HepG2 (cell line): Measurements from ENCODE around the gene UGP2. TPM values are rescaled to one million over a fixed set of nuclear protein-coding genes. Genes with fewer than 3 reads are reported as not detected.

Source experiments
- ATAC-seq: fragments of 200-7000 bp; cut with Tn5 transposase; 3 replicates; pipeline ENCODE4 v1.9.1; 2020; ENCODE audit warnings: mild to moderate bottlenecking, moderate library complexity
- BruUV-seq: library from RNA; stranded (reverse); fragments of 400-500 nt; replicated peaks from 2 replicates; lab custom pipeline; 2021; lab: Mats Ljungman, UMichigan
- CTCF ChIA-PET: fragments of 300-600 bp; formaldehyde crosslinking; extraction: SDS; loops from one replicate; lab custom pipeline; 2021; ENCODE audit warnings: low total read pairs, inconsistent platforms, low intra/inter-chr PET ratio; lab: Yijun Ruan, JAX
- POLR2A ChIA-PET: fragments of 350-600 bp; sonication (Branson Sonifier 250); formaldehyde crosslinking; loops from one replicate; lab custom pipeline; 2020; ENCODE audit warnings: antibody characterized with exemption, inconsistent platforms; lab: Yijun Ruan, JAX
- DNase-seq: peaks from one replicate; pipeline ENCODE4 v3.0.0-alpha.2; 2015; ENCODE audit warnings: low spot score
- FAIRE-seq: peaks from 3 replicates; lab custom pipeline; 2011; peaks lifted over from hg19 to GRCh38; lab: Jason Lieb, UNC
- H2AFZ ChIP-seq: one replicate; pipeline ENCODE4 v1.6.1; 2011; ENCODE audit warnings: low read length, inconsistent platforms
- H3K27ac ChIP-seq: fragments of 300-600 bp; 3 replicates; pipeline ENCODE4 v1.8.0; 2011; ENCODE audit warnings: mixed run types, mild to moderate bottlenecking, mixed read lengths, low read length, inconsistent platforms; ENCODE audit not compliant: insufficient read depth; ENCODE audit errors: extremely low read length
- H3K27me3 ChIP-seq, 2 experiments: fragments of 200-600 bp in 1 of 2; 2 replicates in 1 of 2; 3 replicates in 1 of 2; pipeline versions ENCODE4 v1.6.0 to v1.8.0; 2011; ENCODE audit warnings: low read length in 2 of 2, mild to moderate bottlenecking in 2 of 2, moderate library complexity in 2 of 2, inconsistent platforms in 1 of 2; ENCODE audit not compliant: insufficient read depth in 2 of 2, control insufficient read depth in 1 of 2
- H3K36me3 ChIP-seq, 2 experiments: fragments of 200-600 bp in 1 of 2; replicated peaks in 1 of 2; 2 replicates in 1 of 2; 3 replicates in 1 of 2; pipeline versions ENCODE4 v1.5.1 to v1.8.0; 2011; ENCODE audit warnings: low read length in 2 of 2, inconsistent platforms in 1 of 2; ENCODE audit not compliant: insufficient read depth in 2 of 2, control insufficient read depth in 1 of 2
- H3K4me1 ChIP-seq: 2 replicates; pipeline ENCODE4 v1.5.1; 2012; ENCODE audit warnings: low read length, inconsistent platforms; ENCODE audit not compliant: insufficient read depth
- H3K4me2 ChIP-seq: 2 replicates; pipeline ENCODE4 v1.6.0; 2011; ENCODE audit warnings: low read depth, low read length, inconsistent platforms
- H3K4me3 ChIP-seq, 3 experiments: fragments of 200-600 bp in 1 of 3; sonication (generic), shearing (Covaris generic) in 1 of 3; replicated peaks in 1 of 3; 2 replicates each; pipeline ENCODE4 v1.5.1; 2011 to 2016; ENCODE audit warnings: low read length in 3 of 3, inconsistent platforms in 2 of 3, low read depth in 2 of 3, mild to moderate bottlenecking in 2 of 3, control low read depth in 1 of 3, mixed read lengths in 1 of 3; ENCODE audit not compliant: insufficient read depth in 1 of 3
- H3K79me2 ChIP-seq: one replicate; pipeline ENCODE4 v1.6.1; 2011; ENCODE audit warnings: low read length, inconsistent platforms; ENCODE audit not compliant: insufficient read depth
- H3K9ac ChIP-seq: 2 replicates; pipeline ENCODE4 v1.6.0; 2011; ENCODE audit warnings: mild to moderate bottlenecking, low read depth, low read length, inconsistent platforms; ENCODE audit not compliant: insufficient read depth
- H3K9me3 ChIP-seq: 2 replicates; pipeline ENCODE4 v1.5.1; 2012; ENCODE audit warnings: mild to moderate bottlenecking, low read length
- H4K20me1 ChIP-seq: 2 replicates; pipeline ENCODE4 v1.6.0; 2011; ENCODE audit warnings: inconsistent platforms, mild to moderate bottlenecking, low read length, moderate library complexity; ENCODE audit not compliant: insufficient read depth
- ATF7 ChIP-seq, 2 experiments: fragments of 450-650 bp in 1 of 2; sonication (generic) in 1 of 2; formaldehyde crosslinking in 1 of 2; IDR thresholded peaks; 2 replicates each; pipeline versions ENCODE4 v1.4.0 to v1.6.1; 2016 to 2020; ENCODE audit warnings: antibody characterized with exemption in 1 of 2, mild to moderate bottlenecking in 1 of 2, missing genetic modification reagents in 1 of 2
- BCL6 ChIP-seq: IDR thresholded peaks from 2 replicates; pipeline ENCODE4 v1.6.1; 2016; ENCODE audit warnings: missing genetic modification reagents, missing compliant biosample characterization
- CHCHD3 ChIP-seq: sonication (generic); formaldehyde crosslinking; IDR thresholded peaks from 2 replicates; pipeline ENCODE4 v1.8.0; 2022; ENCODE audit warnings: mild to moderate bottlenecking, missing genetic modification reagents, moderate library complexity
- KDM5B ChIP-seq: sonication (generic); formaldehyde crosslinking; IDR thresholded peaks from 2 replicates; pipeline ENCODE4 v1.4.0; 2020; ENCODE audit warnings: missing genetic modification reagents, mild to moderate bottlenecking, borderline replicate concordance
- ZNF317 ChIP-seq: sonication (generic); formaldehyde crosslinking; IDR thresholded peaks from 2 replicates; pipeline ENCODE4 v1.5.0; 2020; ENCODE audit warnings: mild to moderate bottlenecking, missing genetic modification reagents
- WGBS: methylation state at CpG from one replicate; pipeline ENCODE4 v1.1.6; 2017; ENCODE audit warnings: low lambda C conversion rate; 5-methylcytosine and 5-hydroxymethylcytosine counted together
- in situ Hi-C: cut with HindIII; loops from 2 replicates; pipeline ENCODE4 v1.10.0; 2017; ENCODE audit warnings: low pct_unique_long_range_greater_than_20kb; ENCODE audit not compliant: extremely low pct_ligation_motif_present
- intact Hi-C: fragments of 100-400 bp; cut with micrococcal nuclease; formaldehyde crosslinking; loops from one replicate; pipeline ENCODE4 v1.10.0; 2022; ENCODE audit not compliant: unreplicated experiment
- polyA plus RNA-seq, 8 experiments: library from polyadenylated mRNA; depleted of rRNA in 3 of 8; stranded (reverse) in 7 of 8; unstranded in 1 of 8; fragments of >200 nt; fragmentation: Illumina TruSeq in 4 of 8; extraction: Trizol in 4 of 8; gene quantifications; 2 replicates each; pipeline versions ENCODE4 v1.2.1 to v1.2.3, GENCODE V29; 2011 to 2016; ENCODE audit warnings: low read depth in 4 of 8, missing spikeins in 1 of 8, mixed read lengths in 1 of 8; ENCODE audit not compliant: insufficient read depth in 1 of 8
- total RNA-seq, 5 experiments: library from RNA; depleted of rRNA; stranded (reverse); fragments of >200 nt; fragmentation: Illumina TruSeq; extraction: Trizol; gene quantifications; 2 replicates each; pipeline ENCODE4 v1.2.3, GENCODE V29; 2016; ENCODE audit warnings: low read depth in 1 of 5
- TF ChIP-seq, protein P1 (sequence below): sonication (generic); formaldehyde crosslinking; IDR thresholded peaks from 2 replicates; pipeline ENCODE4 v1.5.0; 2020; ENCODE audit warnings: mild to moderate bottlenecking, missing genetic modification reagents, borderline replicate concordance
- TF ChIP-seq, protein P2 (sequence below): sonication (generic); formaldehyde crosslinking; conservative IDR thresholded peaks from 2 replicates; pipeline ENCODE4 v1.4.0; 2020; ENCODE audit warnings: missing genetic modification reagents
- TF ChIP-seq, protein P3 (sequence below): sonication (generic); formaldehyde crosslinking; IDR thresholded peaks from 2 replicates; pipeline ENCODE4 v1.5.1; 2020; ENCODE audit warnings: mild to moderate bottlenecking, moderate library complexity, missing genetic modification reagents
- TF ChIP-seq, protein P4 (sequence below): sonication (generic); formaldehyde crosslinking; conservative IDR thresholded peaks from 2 replicates; pipeline ENCODE4 v1.8.0; 2022; ENCODE audit warnings: low read depth, missing genetic modification reagents
- TF ChIP-seq, protein P5 (sequence below): fragments of 450-650 bp; IDR thresholded peaks from 2 replicates; pipeline ENCODE4 v1.6.1; 2016

The UGP2 gene
- total and polyA plus RNA-seq, 2 of the 13 experiments (the other 11 are each of a cell fraction or from before 2014, with no cell fraction given) = 96.0 to 134 TPM

DNA sequence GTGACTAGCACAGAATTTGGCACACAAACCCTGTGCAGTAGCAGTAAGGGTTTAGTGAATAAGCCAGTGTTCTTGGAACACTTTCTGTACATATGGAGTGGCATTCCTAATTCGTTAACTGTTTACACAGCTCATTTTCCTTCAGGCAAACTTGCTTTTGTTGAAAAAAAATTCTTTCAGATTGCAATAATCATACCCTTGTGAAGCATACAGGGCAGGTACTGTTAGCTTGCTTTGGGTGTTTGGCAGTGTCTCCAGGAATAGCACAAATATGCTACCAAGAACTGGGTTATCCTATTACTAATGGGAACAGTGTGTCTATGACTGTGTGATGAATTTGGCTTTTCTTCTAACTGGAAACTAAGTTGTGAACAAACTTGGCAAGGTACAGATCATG lies 33.4 kb downstream of the UGP2 start:
- intact Hi-C loops = no loop called here
- CTCF ChIA-PET = no interaction called here

More for the DNA sequence above, 33.4 kb downstream of the UGP2 start:
- 80% methylated on average over 1 of the region's 1 CpG for WGBS
- ATAC-seq = no peak
- BruUV-seq = no TSS peak
- TF ChIP-seq, protein P1, sequence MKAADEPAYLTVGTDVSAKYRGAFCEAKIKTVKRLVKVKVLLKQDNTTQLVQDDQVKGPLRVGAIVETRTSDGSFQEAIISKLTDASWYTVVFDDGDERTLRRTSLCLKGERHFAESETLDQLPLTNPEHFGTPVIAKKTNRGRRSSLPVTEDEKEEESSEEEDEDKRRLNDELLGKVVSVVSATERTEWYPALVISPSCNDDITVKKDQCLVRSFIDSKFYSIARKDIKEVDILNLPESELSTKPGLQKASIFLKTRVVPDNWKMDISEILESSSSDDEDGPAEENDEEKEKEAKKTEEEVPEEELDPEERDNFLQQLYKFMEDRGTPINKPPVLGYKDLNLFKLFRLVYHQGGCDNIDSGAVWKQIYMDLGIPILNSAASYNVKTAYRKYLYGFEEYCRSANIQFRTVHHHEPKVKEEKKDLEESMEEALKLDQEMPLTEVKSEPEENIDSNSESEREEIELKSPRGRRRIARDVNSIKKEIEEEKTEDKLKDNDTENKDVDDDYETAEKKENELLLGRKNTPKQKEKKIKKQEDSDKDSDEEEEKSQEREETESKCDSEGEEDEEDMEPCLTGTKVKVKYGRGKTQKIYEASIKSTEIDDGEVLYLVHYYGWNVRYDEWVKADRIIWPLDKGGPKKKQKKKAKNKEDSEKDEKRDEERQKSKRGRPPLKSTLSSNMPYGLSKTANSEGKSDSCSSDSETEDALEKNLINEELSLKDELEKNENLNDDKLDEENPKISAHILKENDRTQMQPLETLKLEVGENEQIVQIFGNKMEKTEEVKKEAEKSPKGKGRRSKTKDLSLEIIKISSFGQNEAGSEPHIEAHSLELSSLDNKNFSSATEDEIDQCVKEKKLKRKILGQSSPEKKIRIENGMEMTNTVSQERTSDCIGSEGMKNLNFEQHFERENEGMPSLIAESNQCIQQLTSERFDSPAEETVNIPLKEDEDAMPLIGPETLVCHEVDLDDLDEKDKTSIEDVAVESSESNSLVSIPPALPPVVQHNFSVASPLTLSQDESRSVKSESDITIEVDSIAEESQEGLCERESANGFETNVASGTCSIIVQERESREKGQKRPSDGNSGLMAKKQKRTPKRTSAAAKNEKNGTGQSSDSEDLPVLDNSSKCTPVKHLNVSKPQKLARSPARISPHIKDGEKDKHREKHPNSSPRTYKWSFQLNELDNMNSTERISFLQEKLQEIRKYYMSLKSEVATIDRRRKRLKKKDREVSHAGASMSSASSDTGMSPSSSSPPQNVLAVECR (CRISPR knock-in tag) = no peak
- TF ChIP-seq, protein P2, sequence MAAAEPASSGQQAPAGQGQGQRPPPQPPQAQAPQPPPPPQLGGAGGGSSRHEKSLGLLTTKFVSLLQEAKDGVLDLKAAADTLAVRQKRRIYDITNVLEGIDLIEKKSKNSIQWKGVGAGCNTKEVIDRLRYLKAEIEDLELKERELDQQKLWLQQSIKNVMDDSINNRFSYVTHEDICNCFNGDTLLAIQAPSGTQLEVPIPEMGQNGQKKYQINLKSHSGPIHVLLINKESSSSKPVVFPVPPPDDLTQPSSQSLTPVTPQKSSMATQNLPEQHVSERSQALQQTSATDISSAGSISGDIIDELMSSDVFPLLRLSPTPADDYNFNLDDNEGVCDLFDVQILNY (CRISPR knock-in tag) = no peak
- TF ChIP-seq ATF7 (IDR thresholded peaks at IDR 0.05) (no peak), ATF7 (CRISPR knock-in tag; IDR thresholded peaks at IDR 0.05) (no peak), CHCHD3 (CRISPR knock-in tag) (no peak), ZNF317 (CRISPR knock-in tag) (no peak), BCL6 (CRISPR knock-in tag) (no peak), KDM5B (CRISPR knock-in tag) (no peak)
- TF ChIP-seq, protein P3, sequence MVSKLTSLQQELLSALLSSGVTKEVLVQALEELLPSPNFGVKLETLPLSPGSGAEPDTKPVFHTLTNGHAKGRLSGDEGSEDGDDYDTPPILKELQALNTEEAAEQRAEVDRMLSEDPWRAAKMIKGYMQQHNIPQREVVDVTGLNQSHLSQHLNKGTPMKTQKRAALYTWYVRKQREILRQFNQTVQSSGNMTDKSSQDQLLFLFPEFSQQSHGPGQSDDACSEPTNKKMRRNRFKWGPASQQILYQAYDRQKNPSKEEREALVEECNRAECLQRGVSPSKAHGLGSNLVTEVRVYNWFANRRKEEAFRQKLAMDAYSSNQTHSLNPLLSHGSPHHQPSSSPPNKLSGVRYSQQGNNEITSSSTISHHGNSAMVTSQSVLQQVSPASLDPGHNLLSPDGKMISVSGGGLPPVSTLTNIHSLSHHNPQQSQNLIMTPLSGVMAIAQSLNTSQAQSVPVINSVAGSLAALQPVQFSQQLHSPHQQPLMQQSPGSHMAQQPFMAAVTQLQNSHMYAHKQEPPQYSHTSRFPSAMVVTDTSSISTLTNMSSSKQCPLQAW (CRISPR knock-in tag) = no peak
- TF ChIP-seq, protein P4, sequence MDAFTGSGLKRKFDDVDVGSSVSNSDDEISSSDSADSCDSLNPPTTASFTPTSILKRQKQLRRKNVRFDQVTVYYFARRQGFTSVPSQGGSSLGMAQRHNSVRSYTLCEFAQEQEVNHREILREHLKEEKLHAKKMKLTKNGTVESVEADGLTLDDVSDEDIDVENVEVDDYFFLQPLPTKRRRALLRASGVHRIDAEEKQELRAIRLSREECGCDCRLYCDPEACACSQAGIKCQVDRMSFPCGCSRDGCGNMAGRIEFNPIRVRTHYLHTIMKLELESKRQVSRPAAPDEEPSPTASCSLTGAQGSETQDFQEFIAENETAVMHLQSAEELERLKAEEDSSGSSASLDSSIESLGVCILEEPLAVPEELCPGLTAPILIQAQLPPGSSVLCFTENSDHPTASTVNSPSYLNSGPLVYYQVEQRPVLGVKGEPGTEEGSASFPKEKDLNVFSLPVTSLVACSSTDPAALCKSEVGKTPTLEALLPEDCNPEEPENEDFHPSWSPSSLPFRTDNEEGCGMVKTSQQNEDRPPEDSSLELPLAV (CRISPR knock-in tag) = no peak
- TF ChIP-seq, protein P5, sequence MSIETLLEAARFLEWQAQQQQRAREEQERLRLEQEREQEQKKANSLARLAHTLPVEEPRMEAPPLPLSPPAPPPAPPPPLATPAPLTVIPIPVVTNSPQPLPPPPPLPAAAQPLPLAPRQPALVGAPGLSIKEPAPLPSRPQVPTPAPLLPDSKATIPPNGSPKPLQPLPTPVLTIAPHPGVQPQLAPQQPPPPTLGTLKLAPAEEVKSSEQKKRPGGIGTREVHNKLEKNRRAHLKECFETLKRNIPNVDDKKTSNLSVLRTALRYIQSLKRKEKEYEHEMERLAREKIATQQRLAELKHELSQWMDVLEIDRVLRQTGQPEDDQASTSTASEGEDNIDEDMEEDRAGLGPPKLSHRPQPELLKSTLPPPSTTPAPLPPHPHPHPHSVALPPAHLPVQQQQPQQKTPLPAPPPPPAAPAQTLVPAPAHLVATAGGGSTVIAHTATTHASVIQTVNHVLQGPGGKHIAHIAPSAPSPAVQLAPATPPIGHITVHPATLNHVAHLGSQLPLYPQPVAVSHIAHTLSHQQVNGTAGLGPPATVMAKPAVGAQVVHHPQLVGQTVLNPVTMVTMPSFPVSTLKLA = no peak
- Histone ChIP-seq H3K27ac (no peak overlapping the region), H3K27me3 (no peaks in the 10 kb centered on the region), H3K9ac (no peak overlapping the region), H3K79me2 (peaks cover 29% of the 10 kb centered on the region), H2AFZ (no peak overlapping the region), H3K36me3 (peaks cover 4 to 56% of the 10 kb centered on the region in 2 experiments), H3K4me1 (peaks cover 34% of the 10 kb centered on the region), H3K9me3 (no peaks in the 10 kb centered on the region), H3K4me3 (no peak overlapping the region), H4K20me1 (peaks cover 14% of the 10 kb centered on the region; the same call in 1 of the 2 replicates), H3K4me2 (no peak overlapping the region)
- in situ Hi-C loops = loop anchor here (10.0 kb wide), 1 partner anchor 280 kb away; no protein-coding TSS in a partner anchor
- POLR2A ChIA-PET = interaction anchor here (1.0 kb wide), 1 partner anchor 34 kb away, joined by 3 read pairs; the partner anchor contains the start of gene UGP2
- DNase-seq = no peak
- FAIRE-seq = no peak
